NCI-H226 (cell line): ENCODE data around the gene CRP.
"Not testable (repeated sequence)": the region's sequence is repeated elsewhere in the genome, so short reads cannot be mapped to it uniquely, and the experiment has no call there.

Experiments used
- DNase-seq: peaks from one replicate; pipeline ENCODE4 v3.0.0-alpha.2; 2015

CRP gene

GRCh38 chr1:159699246-159699645 lies 15.1 kb downstream of the CRP start:
- no peak for DNase-seq

GRCh38 chr1:159687511-159687910 lies 26.9 kb downstream of the CRP start:
- DNase-seq = no peak

- no peak for DNase-seq
Observed at GRCh38 chr1:159686599-159687299, 27.6 kb downstream of the CRP start.

GRCh38 chr1:159678939-159679338 lies 35.5 kb downstream of the CRP start:
- DNase-seq = no peak

GRCh38 chr1:159675046-159675445 lies 39.3 kb downstream of the CRP start:
- DNase-seq = no peak

GRCh38 chr1:159672390-159672789 lies 42.0 kb downstream of the CRP start:
- DNase-seq = not testable (repeated sequence)

GRCh38 chr1:159669338-159669737 lies 45.1 kb downstream of the CRP start:
- no peak for DNase-seq

GRCh38 chr1:159668739-159669138 lies 45.6 kb downstream of the CRP start:
- DNase-seq = no peak

GRCh38 chr1:159664247-159664646 lies 50.1 kb downstream of the CRP start:
- no peak for DNase-seq

- no peak for DNase-seq
Observed at GRCh38 chr1:159663552-159663951, 50.8 kb downstream of the CRP start.
